ENCODE measurements around the gene PGLYRP1.

PGLYRP1 gene

DNA sequence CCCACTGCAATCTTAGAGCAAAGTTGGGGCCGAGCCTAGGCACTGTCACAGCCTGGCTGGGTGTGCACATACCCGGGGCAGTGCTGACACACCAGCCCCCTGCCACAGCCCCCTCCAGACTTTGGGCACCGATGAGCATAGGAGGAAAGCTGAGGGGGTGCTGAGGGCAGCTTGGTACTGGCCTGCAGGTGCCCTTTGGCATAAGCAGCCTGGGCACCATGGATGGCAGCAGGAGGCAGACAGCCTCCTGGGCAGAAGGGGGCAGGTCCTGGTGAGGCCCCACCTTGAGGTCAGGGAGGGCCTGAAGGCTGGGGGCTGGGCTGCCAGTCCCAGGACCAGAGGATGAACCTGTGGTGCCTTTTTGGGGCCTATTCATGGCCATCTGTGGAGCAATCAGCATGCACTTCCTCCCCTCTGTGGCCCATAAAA, 9.8 kb upstream of the PGLYRP1 start:
- Histone ChIP-seq H3K79me2 (ENCODE audit: insufficient read depth, low read depth) (no peaks in the 10 kb centered on the region), H3K4me1 (ENCODE audit: low read depth, poor library complexity, severe bottlenecking) (no peaks in the 10 kb centered on the region), H4K20me1 (ENCODE audit: insufficient read depth) (no peaks in the 10 kb centered on the region), H3K27ac (no peak overlapping the region), H2AFZ (ENCODE audit: low read depth) (no peak overlapping the region), H3K27me3 (ENCODE audit: insufficient read depth, low read depth) (no peaks in the 10 kb centered on the region), H3K4me3 (IDR thresholded peaks at IDR 0.05; ENCODE audit: insufficient read depth, low read depth, low read length) (no peak overlapping the region), H3K9ac (no peak overlapping the region), H3K36me3 (ENCODE audit: insufficient read depth) (no peaks in the 10 kb centered on the region), H3K4me2 (no peak overlapping the region)
- TF ChIP-seq, protein P1, sequence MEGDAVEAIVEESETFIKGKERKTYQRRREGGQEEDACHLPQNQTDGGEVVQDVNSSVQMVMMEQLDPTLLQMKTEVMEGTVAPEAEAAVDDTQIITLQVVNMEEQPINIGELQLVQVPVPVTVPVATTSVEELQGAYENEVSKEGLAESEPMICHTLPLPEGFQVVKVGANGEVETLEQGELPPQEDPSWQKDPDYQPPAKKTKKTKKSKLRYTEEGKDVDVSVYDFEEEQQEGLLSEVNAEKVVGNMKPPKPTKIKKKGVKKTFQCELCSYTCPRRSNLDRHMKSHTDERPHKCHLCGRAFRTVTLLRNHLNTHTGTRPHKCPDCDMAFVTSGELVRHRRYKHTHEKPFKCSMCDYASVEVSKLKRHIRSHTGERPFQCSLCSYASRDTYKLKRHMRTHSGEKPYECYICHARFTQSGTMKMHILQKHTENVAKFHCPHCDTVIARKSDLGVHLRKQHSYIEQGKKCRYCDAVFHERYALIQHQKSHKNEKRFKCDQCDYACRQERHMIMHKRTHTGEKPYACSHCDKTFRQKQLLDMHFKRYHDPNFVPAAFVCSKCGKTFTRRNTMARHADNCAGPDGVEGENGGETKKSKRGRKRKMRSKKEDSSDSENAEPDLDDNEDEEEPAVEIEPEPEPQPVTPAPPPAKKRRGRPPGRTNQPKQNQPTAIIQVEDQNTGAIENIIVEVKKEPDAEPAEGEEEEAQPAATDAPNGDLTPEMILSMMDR (conservative IDR thresholded peaks at IDR 0.05; ENCODE audit: low read depth, low read length) = no peak

GRCh38 chr19:46031781-46032596, 9.1 kb upstream of the PGLYRP1 start:
- H3K79me2 ChIP-seq (ENCODE audit: insufficient read depth, low read depth) = no peaks in the 10 kb centered on the region
- TF ChIP-seq, protein P1 (conservative IDR thresholded peaks at IDR 0.05; ENCODE audit: low read depth, low read length) = no peak
- H3K4me3 ChIP-seq (IDR thresholded peaks at IDR 0.05; ENCODE audit: insufficient read depth, low read depth, low read length) = no peak overlapping the region
- H4K20me1 ChIP-seq (ENCODE audit: insufficient read depth) = no peaks in the 10 kb centered on the region
- no peaks in the 10 kb centered on the region for H3K36me3 ChIP-seq (ENCODE audit: insufficient read depth)
- no peak overlapping the region for H3K9ac ChIP-seq
- no peak overlapping the region for H2AFZ ChIP-seq (ENCODE audit: low read depth)
- H3K4me1 ChIP-seq (ENCODE audit: low read depth, poor library complexity, severe bottlenecking) = no peaks in the 10 kb centered on the region
- H3K27me3 ChIP-seq (ENCODE audit: insufficient read depth, low read depth) = no peaks in the 10 kb centered on the region
- no peak overlapping the region for H3K4me2 ChIP-seq
- H3K27ac ChIP-seq = no peak overlapping the region

DNA sequence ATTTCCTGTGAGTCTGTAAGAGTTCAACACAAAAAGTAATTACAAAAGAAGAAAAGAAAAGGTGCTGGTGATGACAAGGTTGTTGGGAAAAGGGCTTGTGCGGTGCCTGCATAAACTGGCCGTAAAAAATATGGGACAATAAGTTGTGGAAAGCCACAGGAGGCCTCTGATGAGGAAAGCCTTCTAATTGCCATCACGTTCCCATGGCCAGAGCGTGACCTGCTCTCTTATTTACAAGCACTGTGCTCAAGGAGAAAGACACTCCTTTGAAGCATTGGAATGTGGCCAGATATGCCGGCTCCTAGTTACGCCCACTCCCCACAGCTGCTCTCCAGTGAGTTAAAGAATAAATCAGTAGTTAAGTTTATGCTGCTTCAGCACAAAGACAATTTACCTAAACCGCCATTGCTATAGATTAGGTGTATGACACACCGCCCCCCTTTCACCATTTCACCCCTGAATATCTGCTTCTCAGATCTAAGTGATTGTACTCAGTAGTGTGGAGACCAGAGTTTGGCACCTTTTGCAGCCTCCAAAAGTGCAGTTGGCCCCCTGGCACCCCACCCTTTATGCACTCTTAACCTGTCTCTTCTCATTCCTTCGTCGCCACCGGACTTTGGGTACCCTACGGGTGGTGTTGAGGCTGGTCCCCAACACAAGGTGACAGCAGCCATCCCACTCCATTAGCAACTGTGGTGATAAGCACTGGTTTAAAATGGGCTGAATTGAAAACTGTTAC, 8.1 kb upstream of the PGLYRP1 start:
- no peaks in the 10 kb centered on the region for H3K27me3 ChIP-seq (ENCODE audit: insufficient read depth, low read depth)
- H3K4me1 ChIP-seq (ENCODE audit: low read depth, poor library complexity, severe bottlenecking) = no peaks in the 10 kb centered on the region
- H3K36me3 ChIP-seq (ENCODE audit: insufficient read depth) = no peaks in the 10 kb centered on the region
- H4K20me1 ChIP-seq (ENCODE audit: insufficient read depth) = no peaks in the 10 kb centered on the region
- no peak overlapping the region for H3K4me2 ChIP-seq
- no peak overlapping the region for H3K4me3 ChIP-seq (IDR thresholded peaks at IDR 0.05; ENCODE audit: insufficient read depth, low read depth, low read length)
- no peaks in the 10 kb centered on the region for H3K79me2 ChIP-seq (ENCODE audit: insufficient read depth, low read depth)
- H3K27ac ChIP-seq = no peak overlapping the region
- TF ChIP-seq, protein P1 (conservative IDR thresholded peaks at IDR 0.05; ENCODE audit: low read depth, low read length) = no peak
- no peak overlapping the region for H3K9ac ChIP-seq
- no peak overlapping the region for H2AFZ ChIP-seq (ENCODE audit: low read depth)

- Histone ChIP-seq H3K4me2 (no peak overlapping the region), H3K4me1 (ENCODE audit: low read depth, poor library complexity, severe bottlenecking) (no peaks in the 10 kb centered on the region), H3K27me3 (ENCODE audit: insufficient read depth, low read depth) (no peaks in the 10 kb centered on the region), H3K79me2 (ENCODE audit: insufficient read depth, low read depth) (no peaks in the 10 kb centered on the region), H3K4me3 (IDR thresholded peaks at IDR 0.05; ENCODE audit: insufficient read depth, low read depth, low read length) (no peak overlapping the region), H3K36me3 (ENCODE audit: insufficient read depth) (no peaks in the 10 kb centered on the region), H2AFZ (ENCODE audit: low read depth) (no peak overlapping the region), H4K20me1 (ENCODE audit: insufficient read depth) (no peaks in the 10 kb centered on the region), H3K27ac (no peak overlapping the region), H3K9ac (no peak overlapping the region)
- TF ChIP-seq, protein P1 (conservative IDR thresholded peaks at IDR 0.05; ENCODE audit: low read depth, low read length) = no peak
Observed at GRCh38 chr19:46025835-46026234, 3.0 kb upstream of the PGLYRP1 start.

Data from KMS-11 (cell line).